Measurements from ENCODE around the gene TNS1. TPM values are rescaled to one million over a fixed set of nuclear protein-coding genes. Genes with fewer than 3 reads are reported as not detected.

Gene TNS1
- polyA plus RNA-seq, 3 donors = 0.26 to 1.6 (median 1.5) TPM

DNA sequence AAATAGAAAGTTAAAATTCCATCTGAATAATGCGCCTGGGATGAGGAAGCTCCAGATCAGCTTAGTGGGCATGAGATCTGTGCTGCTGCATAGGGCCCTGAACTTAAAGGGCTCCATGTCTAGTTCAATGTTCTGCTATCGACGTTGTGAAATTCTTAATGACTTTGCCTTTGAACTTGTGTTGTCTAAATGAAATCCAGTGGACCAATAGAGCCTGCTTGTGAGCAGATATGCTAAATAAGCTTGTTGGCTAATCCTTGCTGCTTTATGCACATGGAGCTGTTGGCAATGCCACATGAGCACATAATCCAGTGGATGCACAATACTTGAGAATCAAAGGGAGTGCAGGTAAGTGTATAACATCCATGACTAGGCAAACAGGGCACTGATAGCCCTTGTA, 228.6 kb downstream of the TNS1 start:
- Mint-ChIP-seq H3K9me3 (peaks cover 0 to 6% (median 0%) of the 10 kb centered on the region in 7 donors), H3K27ac (no peak overlapping the region), H3K27me3 (ENCODE audit: low read depth in 3 of 3) (peaks cover 1 to 5% (median 2%) of the 10 kb centered on the region in 3 donors), H3K4me3 (no peak overlapping the region), H3K36me3 (no peaks in the 10 kb centered on the region), H3K4me1 (no peaks in the 10 kb centered on the region)
- WGBS (ENCODE audit: insufficient coverage) = 90% methylated on average over 2 of the region's 3 CpGs
- H3K79me2 ChIP-seq (ENCODE audit: insufficient read depth, low read length) = no peaks in the 10 kb centered on the region
- intact Hi-C loops (cut with micrococcal nuclease) = no loop called here
- no peaks in the 10 kb centered on the region for H3K4me1 ChIP-seq (ENCODE audit: control insufficient read depth in 1 of 2, insufficient read depth in 2 of 2, low read length in 2 of 2)
- TF ChIP-seq CTCF (IDR thresholded peaks at IDR 0.05) = no peak
- peaks cover 2 to 5% of the 10 kb centered on the region in 2 donors for H3K27me3 ChIP-seq (ENCODE audit: control insufficient read depth in 2 of 2, insufficient read depth in 2 of 2, low read length in 2 of 2)
- H2AFZ ChIP-seq (ENCODE audit: insufficient read depth, low read depth, low read length, poor library complexity, severe bottlenecking) = no peak overlapping the region
- H3K4me2 ChIP-seq (replicated peaks; ENCODE audit: extremely low read depth, low read length, poor library complexity, severe bottlenecking) = no peak overlapping the region
- no peak overlapping the region for H3K27ac ChIP-seq (ENCODE audit: low read depth in 1 of 2, low read length in 2 of 2)
- no peak overlapping the region for H3K4me3 ChIP-seq (replicated peaks in 1 of 3; ENCODE audit: low read depth in 2 of 3, low read length in 3 of 3)
- no peaks in the 10 kb centered on the region for H3K36me3 ChIP-seq (replicated peaks in 1 of 2; ENCODE audit: control insufficient read depth in 1 of 2, insufficient read depth in 2 of 2, low read length in 2 of 2)
- no peak for DNase-seq
- H4K20me1 ChIP-seq (ENCODE audit: insufficient read depth, low read length) = no peaks in the 10 kb centered on the region
- no peak overlapping the region for H3K9ac ChIP-seq (ENCODE audit: insufficient read depth, low read length, poor library complexity, severe bottlenecking)
- no peaks in the 10 kb centered on the region for H3K9me3 ChIP-seq (replicated peaks in 1 of 2; ENCODE audit: control insufficient read depth in 1 of 2, insufficient read depth in 1 of 2, low read length in 2 of 2)

GRCh38 chr2:217773539-217773938, 229.3 kb downstream of the TNS1 start:
- Histone ChIP-seq H4K20me1 (ENCODE audit: insufficient read depth, low read length) (no peaks in the 10 kb centered on the region), H3K27me3 (ENCODE audit: control insufficient read depth in 2 of 2, insufficient read depth in 2 of 2, low read length in 2 of 2) (peaks cover 2 to 5% of the 10 kb centered on the region in 2 donors), H3K4me3 (replicated peaks in 1 of 3; ENCODE audit: low read depth in 2 of 3, low read length in 3 of 3) (no peak overlapping the region), H3K9ac (ENCODE audit: insufficient read depth, low read length, poor library complexity, severe bottlenecking) (no peak overlapping the region), H3K79me2 (ENCODE audit: insufficient read depth, low read length) (no peaks in the 10 kb centered on the region), H3K4me2 (replicated peaks; ENCODE audit: extremely low read depth, low read length, poor library complexity, severe bottlenecking) (no peak overlapping the region), H3K9me3 (replicated peaks in 1 of 2; ENCODE audit: control insufficient read depth in 1 of 2, insufficient read depth in 1 of 2, low read length in 2 of 2) (no peaks in the 10 kb centered on the region), H3K36me3 (replicated peaks in 1 of 2; ENCODE audit: control insufficient read depth in 1 of 2, insufficient read depth in 2 of 2, low read length in 2 of 2) (no peaks in the 10 kb centered on the region), H3K4me1 (ENCODE audit: control insufficient read depth in 1 of 2, insufficient read depth in 2 of 2, low read length in 2 of 2) (no peaks in the 10 kb centered on the region), H2AFZ (ENCODE audit: insufficient read depth, low read depth, low read length, poor library complexity, severe bottlenecking) (no peak overlapping the region), H3K27ac (ENCODE audit: low read depth in 1 of 2, low read length in 2 of 2) (no peak overlapping the region)
- Mint-ChIP-seq H3K27me3 (ENCODE audit: low read depth in 3 of 3) (peaks cover 0 to 5% (median 1%) of the 10 kb centered on the region in 3 donors), H3K4me3 (no peak overlapping the region), H3K36me3 (no peaks in the 10 kb centered on the region), H3K27ac (no peak overlapping the region), H3K9me3 (peaks cover 0 to 6% (median 0%) of the 10 kb centered on the region in 7 donors), H3K4me1 (no peaks in the 10 kb centered on the region)
- DNase-seq = no peak
- no peak for TF ChIP-seq CTCF (IDR thresholded peaks at IDR 0.05)
- intact Hi-C loops (cut with micrococcal nuclease) = no loop called here

Data from CD14-positive monocyte (primary cell).